ENCODE data around the gene KRTAP19-4. TPM values are rescaled to one million over a fixed set of nuclear protein-coding genes. Genes with fewer than 3 reads are reported as not detected.
"Not testable (repeated sequence)": the region's sequence is repeated elsewhere in the genome, so short reads cannot be mapped to it uniquely, and the experiment has no call there.

KRTAP19-4 gene
- total RNA-seq (ENCODE audit: unreplicated experiment): not detected
- long read RNA-seq: 0 reads

DNA sequence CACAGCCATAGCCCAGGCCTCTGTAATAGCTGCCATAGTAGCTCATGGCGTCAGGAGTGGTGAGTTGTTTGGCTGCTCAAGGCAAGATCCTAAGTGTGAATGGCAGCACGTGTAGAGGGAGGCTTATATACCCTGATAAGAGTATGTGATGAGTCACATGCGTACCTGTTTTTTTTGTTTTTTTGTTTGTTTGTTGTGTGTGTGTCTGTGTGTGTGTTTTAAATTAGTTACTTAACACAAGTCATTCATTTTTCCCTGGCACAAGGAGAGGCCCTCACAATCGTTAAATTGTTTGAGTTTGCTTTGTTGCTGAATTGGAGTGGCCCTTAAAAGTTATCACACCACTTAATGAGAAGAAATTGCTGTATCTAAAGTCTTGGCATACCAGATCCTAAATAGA is at the start of gene KRTAP19-4:
Gene KRTAP19-4, minus strand, starts transcription at position 101 of the 400 bp plus-strand sequence. Its CDS starts 55 bp downstream, at position 46.
- no peak for DNase-seq
- no peak for TF ChIP-seq CTCF (IDR thresholded peaks at IDR 0.05; ENCODE audit: partially characterized antibody, unreplicated experiment)
- Mint-ChIP-seq H3K36me3 (ENCODE audit: unreplicated experiment) (no peaks in the 10 kb centered on the region), H3K27ac (ENCODE audit: unreplicated experiment) (no peak within 1 kb of the TSS), H3K4me3 (ENCODE audit: unreplicated experiment) (no peak within 1 kb of the TSS), H3K27me3 (ENCODE audit: unreplicated experiment) (no peaks in the 10 kb centered on the region), H3K4me1 (ENCODE audit: low read depth, unreplicated experiment) (no peaks in the 10 kb centered on the region), H3K9me3 (ENCODE audit: unreplicated experiment) (no peaks in the 10 kb centered on the region)

DNA sequence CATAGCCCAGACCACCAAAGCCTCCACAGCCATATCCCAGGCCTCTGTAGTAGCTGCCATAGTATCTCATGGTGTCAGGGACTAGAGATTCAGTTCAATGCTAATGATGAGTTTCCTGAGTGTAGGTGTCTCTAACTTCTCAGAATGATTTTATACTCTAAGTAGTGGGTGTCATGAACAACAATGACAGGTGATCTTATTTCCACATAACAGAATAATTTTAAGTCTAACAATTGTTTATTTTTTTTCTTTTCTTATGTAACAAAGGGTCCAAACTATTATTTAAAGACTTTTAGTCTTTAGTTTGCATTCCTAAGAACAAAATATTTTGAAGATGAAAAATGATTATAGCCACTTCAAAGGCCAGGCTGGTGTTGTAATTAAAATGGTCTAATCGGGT is 44.8 kb upstream of the KRTAP19-4 start, which contains the start of gene KRTAP19-6:
Gene KRTAP19-6, minus strand, starts transcription at position 101 of the 400 bp plus-strand sequence. Its CDS starts 31 bp downstream, at position 70.
- Mint-ChIP-seq H3K4me1 (ENCODE audit: low read depth, unreplicated experiment) (no peaks in the 10 kb centered on the region), H3K4me3 (ENCODE audit: unreplicated experiment) (no peak within 1 kb of the TSS), H3K27me3 (ENCODE audit: unreplicated experiment) (no peaks in the 10 kb centered on the region), H3K36me3 (ENCODE audit: unreplicated experiment) (no peaks in the 10 kb centered on the region), H3K27ac (ENCODE audit: unreplicated experiment) (no peak within 1 kb of the TSS), H3K9me3 (ENCODE audit: unreplicated experiment) (no peaks in the 10 kb centered on the region)
- no peak for TF ChIP-seq CTCF (IDR thresholded peaks at IDR 0.05; ENCODE audit: partially characterized antibody, unreplicated experiment)
- no peak for DNase-seq

DNA sequence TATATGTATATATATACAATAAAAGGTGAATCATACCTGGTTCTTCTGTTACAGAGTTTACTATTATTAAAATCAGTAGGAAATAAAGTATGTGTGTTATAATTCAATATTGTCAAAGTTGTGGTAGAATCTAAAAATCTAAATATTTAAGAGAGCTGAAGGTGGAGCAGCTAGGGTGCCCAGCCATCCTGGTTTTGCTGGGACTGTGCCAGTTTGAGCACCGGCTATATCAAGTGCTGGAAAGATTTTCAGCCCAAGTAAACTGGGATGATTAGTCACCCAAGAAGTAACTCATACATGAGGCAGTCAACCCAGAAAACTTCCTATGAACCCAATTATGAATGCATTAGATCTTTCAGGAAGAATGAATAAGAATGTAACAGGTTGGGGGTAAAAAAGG is 21.9 kb upstream of the KRTAP19-4 start:
- no peaks in the 10 kb centered on the region for H3K36me3 Mint-ChIP-seq (ENCODE audit: unreplicated experiment)
- no peak for DNase-seq
- TF ChIP-seq CTCF (IDR thresholded peaks at IDR 0.05; ENCODE audit: partially characterized antibody, unreplicated experiment): no peak
- H3K9me3 Mint-ChIP-seq (ENCODE audit: unreplicated experiment): no peaks in the 10 kb centered on the region
- no peaks in the 10 kb centered on the region for H3K27me3 Mint-ChIP-seq (ENCODE audit: unreplicated experiment)
- H3K4me1 Mint-ChIP-seq (ENCODE audit: low read depth, unreplicated experiment): no peaks in the 10 kb centered on the region
- no peak overlapping the region for H3K4me3 Mint-ChIP-seq (ENCODE audit: unreplicated experiment)
- no peak overlapping the region for H3K27ac Mint-ChIP-seq (ENCODE audit: unreplicated experiment)

- no peaks in the 10 kb centered on the region for H3K4me1 Mint-ChIP-seq (ENCODE audit: low read depth, unreplicated experiment)
- H3K9me3 Mint-ChIP-seq (ENCODE audit: unreplicated experiment): no peaks in the 10 kb centered on the region
- no peak for TF ChIP-seq CTCF (IDR thresholded peaks at IDR 0.05; ENCODE audit: partially characterized antibody, unreplicated experiment)
- H3K4me3 Mint-ChIP-seq (ENCODE audit: unreplicated experiment): no peak overlapping the region
- H3K27ac Mint-ChIP-seq (ENCODE audit: unreplicated experiment): no peak overlapping the region
- no peaks in the 10 kb centered on the region for H3K27me3 Mint-ChIP-seq (ENCODE audit: unreplicated experiment)
- H3K36me3 Mint-ChIP-seq (ENCODE audit: unreplicated experiment): no peaks in the 10 kb centered on the region
- no peak for DNase-seq
These were observed 18.7 kb upstream of the KRTAP19-4 start for GRCh38 chr21:30515681-30516080.

DNA sequence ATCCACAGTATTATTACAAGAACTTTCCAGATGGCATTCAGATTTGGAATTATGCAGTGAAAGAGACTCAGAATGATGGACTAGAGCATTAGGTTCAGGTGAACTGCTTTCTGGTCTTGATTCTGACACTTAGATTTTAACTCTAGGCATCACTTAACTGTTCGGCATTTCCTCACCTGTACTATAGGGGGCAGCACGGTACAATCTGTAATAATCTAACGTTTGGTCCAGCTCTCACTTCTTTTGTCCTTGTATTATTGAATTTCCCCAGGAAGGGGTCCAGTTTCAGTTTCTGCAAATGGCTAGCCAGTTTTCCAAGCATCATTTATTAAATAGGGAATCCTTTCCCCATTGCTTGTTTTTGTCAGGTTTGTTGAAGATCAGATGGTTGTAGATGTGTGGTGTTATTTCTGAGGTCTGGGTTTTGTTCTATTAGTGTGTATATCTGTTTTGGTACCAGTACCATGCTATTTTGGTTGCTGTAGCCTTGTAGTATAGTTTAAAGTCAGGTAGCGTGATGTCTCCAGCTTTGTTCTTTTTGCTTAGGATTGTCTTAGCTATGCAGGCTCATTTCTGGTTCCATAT is 8.7 kb upstream of the KRTAP19-4 start:
- H3K4me3 Mint-ChIP-seq (ENCODE audit: unreplicated experiment); H3K36me3 Mint-ChIP-seq (ENCODE audit: unreplicated experiment); H3K27ac Mint-ChIP-seq (ENCODE audit: unreplicated experiment); H3K27me3 Mint-ChIP-seq (ENCODE audit: unreplicated experiment); H3K4me1 Mint-ChIP-seq (ENCODE audit: low read depth, unreplicated experiment); DNase-seq; H3K9me3 Mint-ChIP-seq (ENCODE audit: unreplicated experiment): not testable (repeated sequence)
- TF ChIP-seq CTCF (IDR thresholded peaks at IDR 0.05; ENCODE audit: partially characterized antibody, unreplicated experiment): peak; percentile 62
